HG03060 (cell line): ENCODE measurements around the gene EPHB1.

Source experiments
- ATAC-seq: cut with Tn5 transposase; IDR thresholded peaks from one replicate; pipeline ENCODE4 v1.9.1; 2021; ENCODE audit warnings: low read depth, moderate number of reproducible peaks; ENCODE audit not compliant: unreplicated experiment

The EPHB1 gene

GRCh38 chr3:134874737-134875413 lies 79.8 kb downstream of the EPHB1 start:
- no peak for ATAC-seq

DNA sequence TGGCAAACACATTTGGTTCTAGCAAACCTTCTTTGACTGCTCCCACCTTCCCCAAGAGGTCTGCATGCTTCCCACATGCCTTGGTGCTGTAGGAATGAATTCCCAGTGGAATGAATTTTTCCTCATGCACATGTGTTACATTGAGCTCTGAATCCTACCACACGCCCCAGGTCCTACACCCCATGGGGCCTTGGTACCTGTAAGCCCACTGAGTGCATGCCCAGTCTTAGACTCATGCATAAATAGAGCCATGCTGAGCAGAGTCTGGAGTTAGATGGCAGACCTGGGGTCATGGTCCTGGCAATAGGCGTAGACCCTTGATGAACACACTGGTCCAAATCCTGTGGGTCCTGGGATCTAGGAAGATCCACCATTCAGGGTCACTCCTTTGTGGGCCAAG lies 81.8 kb downstream of the EPHB1 start:
- no peak for ATAC-seq

GRCh38 chr3:134877788-134878187 lies 82.7 kb downstream of the EPHB1 start:
- ATAC-seq: no peak

- no peak for ATAC-seq
Measured at GRCh38 chr3:134879990-134880389, 84.9 kb downstream of the EPHB1 start.

DNA sequence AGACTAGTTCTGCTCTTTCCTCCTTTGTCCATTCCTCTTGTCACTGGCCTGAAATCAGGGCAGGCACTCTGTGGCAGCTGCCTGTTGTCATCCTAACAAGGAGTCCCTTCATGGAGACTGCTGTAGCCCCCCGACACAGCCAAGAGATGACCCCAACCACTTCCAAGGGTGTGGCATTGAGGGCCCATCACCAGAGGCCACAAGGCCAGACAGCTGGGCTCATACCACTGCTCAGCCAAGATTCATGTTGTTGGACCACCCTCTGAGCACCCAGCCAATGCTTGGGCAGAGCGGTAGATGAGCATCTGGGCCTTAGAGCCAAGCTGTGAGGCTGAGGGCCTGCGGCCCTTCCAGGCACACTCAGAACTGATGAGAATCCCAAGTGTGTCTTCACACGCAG lies 85.4 kb downstream of the EPHB1 start:
- ATAC-seq: no peak

DNA sequence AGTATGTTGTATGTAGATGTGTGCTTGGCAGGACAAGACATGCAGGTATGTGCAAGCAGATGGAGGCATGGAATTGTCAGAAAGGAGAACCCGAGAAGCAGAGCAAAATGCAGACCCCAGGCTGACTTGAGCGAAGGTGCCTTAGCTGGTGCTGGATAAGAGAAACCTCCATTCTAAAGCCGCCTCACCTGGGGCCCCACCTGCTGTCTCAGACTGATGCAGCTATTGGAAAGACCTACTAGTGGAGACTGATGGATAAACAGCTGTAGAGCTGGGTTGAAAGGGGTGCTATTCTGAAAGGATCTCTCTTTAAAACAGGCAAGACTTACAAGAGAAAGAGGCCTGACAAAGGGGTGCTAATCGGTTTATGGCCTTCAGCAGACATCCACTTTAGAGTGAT lies 86.2 kb downstream of the EPHB1 start:
- no peak for ATAC-seq

GRCh38 chr3:134883697-134884385 lies 88.8 kb downstream of the EPHB1 start:
- no peak for ATAC-seq

- ATAC-seq: peak; percentile 95
Measured at GRCh38 chr3:134885877-134886621, 91.0 kb downstream of the EPHB1 start.

DNA sequence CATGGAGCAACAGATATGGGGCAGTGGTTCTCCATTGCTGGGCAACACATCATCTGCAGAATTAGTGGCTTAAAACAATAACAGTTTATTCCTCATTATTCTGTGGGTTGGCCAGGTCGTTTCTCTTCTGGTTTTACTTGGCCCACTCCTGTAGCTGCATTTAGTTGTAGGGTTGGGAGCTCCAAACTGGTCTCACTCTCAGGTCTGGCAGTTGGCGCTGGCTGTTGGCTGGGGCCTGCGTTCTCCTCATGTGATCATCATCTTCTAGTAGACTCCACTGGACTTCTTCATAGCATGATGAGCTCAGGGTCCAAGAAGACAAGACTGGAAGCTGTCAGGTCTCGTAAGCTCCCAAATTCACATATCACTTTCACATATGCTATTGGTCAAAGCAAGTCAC lies 91.9 kb downstream of the EPHB1 start:
- ATAC-seq: no peak

GRCh38 chr3:134887536-134887935 lies 92.5 kb downstream of the EPHB1 start:
- ATAC-seq: no peak

DNA sequence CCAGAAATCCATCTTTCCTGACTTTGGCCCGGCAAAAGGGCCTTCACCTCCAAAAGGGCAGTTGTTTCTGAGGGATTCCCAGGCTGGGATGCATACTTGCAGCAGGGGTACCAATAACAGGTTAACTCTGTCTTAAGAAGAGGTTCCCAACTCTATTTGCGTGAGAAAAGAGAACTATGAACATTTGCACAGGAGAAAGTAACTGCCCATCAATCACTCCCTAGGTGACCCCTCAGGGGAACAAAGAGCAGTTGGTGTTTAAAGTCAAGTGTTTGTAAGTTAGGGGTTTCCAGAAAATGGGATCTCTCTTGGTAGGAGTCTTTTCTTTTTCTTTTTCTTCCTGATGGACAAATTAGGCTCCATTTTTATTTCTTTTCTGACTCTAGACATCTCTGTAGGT lies 97.3 kb downstream of the EPHB1 start:
- ATAC-seq: no peak

GRCh38 chr3:134892761-134893160 lies 97.7 kb downstream of the EPHB1 start:
- ATAC-seq: no peak

DNA sequence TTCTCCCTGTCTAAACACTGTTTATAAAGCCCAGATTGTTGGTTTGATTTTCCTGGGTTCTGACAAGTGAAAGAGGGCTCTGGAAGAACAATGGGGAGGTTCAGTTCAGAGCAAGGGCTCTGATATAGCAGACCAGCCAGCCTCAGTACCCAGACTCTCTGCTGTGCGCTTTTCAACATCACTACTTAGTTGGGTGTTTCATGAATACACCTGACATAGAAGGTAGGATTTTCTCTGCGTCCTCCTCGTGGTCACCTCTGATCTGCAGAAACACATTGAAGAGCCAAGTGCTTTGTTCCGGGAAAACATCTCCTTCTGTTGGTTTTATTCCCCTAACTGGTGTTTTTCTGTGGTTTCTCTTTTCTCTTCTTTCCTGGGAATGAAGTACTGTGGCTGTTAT lies 99.5 kb downstream of the EPHB1 start:
- ATAC-seq: no peak

DNA sequence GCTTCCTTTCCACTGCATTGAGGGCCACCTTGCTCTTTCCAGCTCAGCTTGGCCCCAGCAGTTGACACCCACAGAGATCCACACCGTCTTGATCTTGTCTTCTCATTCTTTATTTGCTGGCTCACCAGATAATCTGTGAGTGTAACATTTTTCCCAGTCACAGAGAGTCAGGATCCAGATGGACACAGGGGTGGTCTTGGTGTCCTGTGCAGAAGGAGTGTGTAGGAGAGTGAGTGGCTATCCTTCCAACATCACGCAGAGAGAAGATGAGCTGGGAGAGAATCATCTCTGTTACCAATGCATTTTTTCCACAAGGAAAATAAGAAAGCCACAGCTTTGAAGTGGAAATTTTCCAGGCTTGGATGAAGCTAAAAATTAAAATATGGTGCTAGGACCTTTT lies 100.1 kb downstream of the EPHB1 start:
- ATAC-seq: no peak

DNA sequence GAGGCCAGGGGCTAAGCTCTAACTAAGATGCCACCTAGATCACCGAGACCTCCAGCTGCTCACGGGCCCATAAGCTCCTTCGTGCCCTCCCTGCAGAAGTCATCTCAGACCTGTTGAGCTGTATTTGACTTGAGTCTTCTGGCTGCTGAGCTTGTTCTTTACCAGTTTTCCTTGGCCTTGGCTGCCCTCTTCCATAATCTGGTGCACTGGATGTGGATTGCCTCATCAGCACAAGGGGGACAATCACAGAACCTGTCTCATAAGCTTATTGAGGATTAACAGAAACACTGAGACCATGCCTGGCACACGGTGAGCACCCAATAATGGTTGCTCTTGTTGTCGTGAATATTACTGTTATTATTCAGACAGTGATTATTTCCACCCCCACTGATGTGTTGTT lies 101.1 kb downstream of the EPHB1 start:
- ATAC-seq: no peak

GRCh38 chr3:134896696-134897095 lies 101.6 kb downstream of the EPHB1 start:
- no peak for ATAC-seq

- ATAC-seq: no peak
Measured at GRCh38 chr3:134897391-134898141, 102.5 kb downstream of the EPHB1 start.

DNA sequence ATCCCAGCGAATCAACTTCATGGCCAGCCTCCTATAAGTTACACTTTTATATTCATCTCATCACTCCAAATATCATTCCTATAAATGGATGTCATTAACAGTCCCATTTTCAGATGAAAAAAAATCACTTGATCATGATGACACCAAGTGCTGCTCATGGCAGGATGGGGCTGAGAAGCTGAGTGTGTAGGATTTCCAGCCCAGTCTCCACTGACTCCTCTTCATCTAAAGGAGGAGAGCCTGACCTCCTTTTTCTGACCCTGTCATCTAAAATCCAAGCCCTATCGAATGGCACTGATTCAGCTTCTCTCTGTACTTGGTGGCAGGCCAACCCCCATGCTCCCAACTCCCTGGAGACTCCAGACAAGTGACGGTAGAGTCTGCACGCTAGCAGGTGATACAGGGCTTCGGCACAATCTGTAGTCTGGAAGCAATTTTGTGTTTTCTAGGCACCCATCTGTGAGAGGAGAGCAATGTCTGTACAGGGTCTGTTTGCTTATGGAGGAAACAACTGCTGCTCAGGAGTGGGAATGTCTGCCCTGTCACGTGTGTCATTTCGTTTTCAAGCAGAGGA lies 103.2 kb downstream of the EPHB1 start:
- no peak for ATAC-seq

GRCh38 chr3:134899786-134900185 lies 104.7 kb downstream of the EPHB1 start:
- ATAC-seq: no peak

DNA sequence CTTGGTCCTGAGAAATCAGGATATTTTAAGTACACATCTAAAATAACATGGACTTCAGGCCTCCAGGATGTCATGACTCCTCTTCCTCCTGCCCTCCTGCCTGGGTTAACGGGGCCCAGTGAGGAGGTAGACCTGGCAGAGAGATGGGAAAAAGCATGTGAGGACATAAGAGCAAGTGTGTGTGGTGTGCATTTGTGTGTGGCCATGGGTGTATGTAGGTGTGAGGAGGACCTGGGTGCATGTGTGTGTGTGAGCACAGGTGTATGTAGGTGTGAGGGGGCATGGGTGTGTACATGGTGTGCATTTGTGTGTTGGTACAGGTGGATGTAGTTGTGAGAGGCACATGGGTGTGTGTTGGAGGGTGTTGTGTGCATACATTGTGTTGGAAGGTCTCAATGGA lies 105.4 kb downstream of the EPHB1 start:
- ATAC-seq: no peak

- no peak for ATAC-seq
Measured at GRCh38 chr3:134901461-134901860, 106.4 kb downstream of the EPHB1 start.
